Thyroid gland (tissue), 4 donors: Measurements from ENCODE around the gene HOMER2.

Experiments
- POLR2A ChIP-seq, 2 donors: fragments of 450-650 bp; IDR thresholded peaks; one replicate each; pipeline ENCODE4 v1.6.1; 2017; ENCODE audit warnings: antibody characterized with exemption in 2 of 2, mild to moderate bottlenecking in 2 of 2, moderate library complexity in 1 of 2
- TF ChIP-seq, protein P1 (sequence below), 6 experiments: fragments of 200-600 bp in 3 of 6; fragments of 450-650 bp in 3 of 6; sonication (generic) in 3 of 6; IDR thresholded peaks; one replicate each; pipeline ENCODE4 v1.5.1; 2016 to 2019; ENCODE audit warnings: antibody characterized with exemption in 6 of 6, mild to moderate bottlenecking in 2 of 6, inconsistent platforms in 1 of 6, moderate library complexity in 1 of 6

DNA sequence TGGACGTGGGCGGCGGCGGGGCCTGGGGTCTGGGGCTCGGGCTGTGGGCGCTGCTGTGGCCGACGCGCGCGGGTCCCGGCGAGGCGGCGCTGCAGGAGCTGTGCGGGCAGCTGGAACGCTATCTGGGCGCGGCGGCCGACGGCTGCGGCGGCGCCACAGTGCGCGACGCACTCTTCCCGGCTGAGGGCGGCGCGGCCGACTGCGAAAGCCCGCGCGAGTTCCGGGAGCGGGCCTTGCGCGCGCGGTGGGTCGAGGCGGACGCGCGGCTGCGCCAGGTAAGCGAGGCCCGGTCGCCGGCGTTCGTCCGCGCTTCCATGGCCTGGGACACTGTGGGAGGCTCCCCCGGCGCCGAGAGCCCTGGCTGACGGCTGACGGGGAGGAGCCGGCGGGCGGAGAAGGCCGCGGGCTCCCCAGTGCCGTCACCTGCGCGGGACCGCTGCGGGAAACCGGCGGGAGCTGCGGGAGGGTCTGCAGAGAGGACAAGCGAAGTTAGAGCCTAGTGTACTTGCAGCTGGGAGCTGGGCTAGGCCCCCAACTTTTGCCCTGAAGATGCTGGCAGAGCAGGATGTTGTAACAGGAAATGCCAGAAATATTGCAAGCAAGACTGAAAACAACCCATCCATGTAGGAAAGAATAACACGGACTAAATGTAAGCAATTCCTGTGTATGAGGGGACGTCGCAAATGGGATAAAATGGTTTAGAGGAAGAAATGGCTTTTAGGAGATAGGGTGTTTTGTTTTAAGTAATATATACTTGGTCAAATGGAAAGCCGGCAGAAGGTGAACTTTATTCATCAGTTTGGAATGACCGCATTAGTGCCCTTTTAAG, 142.2 kb downstream of the HOMER2 start:
- TF ChIP-seq, protein P1, sequence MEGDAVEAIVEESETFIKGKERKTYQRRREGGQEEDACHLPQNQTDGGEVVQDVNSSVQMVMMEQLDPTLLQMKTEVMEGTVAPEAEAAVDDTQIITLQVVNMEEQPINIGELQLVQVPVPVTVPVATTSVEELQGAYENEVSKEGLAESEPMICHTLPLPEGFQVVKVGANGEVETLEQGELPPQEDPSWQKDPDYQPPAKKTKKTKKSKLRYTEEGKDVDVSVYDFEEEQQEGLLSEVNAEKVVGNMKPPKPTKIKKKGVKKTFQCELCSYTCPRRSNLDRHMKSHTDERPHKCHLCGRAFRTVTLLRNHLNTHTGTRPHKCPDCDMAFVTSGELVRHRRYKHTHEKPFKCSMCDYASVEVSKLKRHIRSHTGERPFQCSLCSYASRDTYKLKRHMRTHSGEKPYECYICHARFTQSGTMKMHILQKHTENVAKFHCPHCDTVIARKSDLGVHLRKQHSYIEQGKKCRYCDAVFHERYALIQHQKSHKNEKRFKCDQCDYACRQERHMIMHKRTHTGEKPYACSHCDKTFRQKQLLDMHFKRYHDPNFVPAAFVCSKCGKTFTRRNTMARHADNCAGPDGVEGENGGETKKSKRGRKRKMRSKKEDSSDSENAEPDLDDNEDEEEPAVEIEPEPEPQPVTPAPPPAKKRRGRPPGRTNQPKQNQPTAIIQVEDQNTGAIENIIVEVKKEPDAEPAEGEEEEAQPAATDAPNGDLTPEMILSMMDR (IDR thresholded peaks at IDR 0.05) = no peak
- TF ChIP-seq POLR2A (IDR thresholded peaks at IDR 0.05) = no peak
